Activated CD4-positive, alpha-beta memory T cell treated with anti-CD3 and anti-CD28 coated beads, Interleukin-2, amount 10 ng/mL, durations not matched to agents 7 days and 5 days (primary cell): ENCODE data around the gene ZNF142. TPM values are rescaled to one million over a fixed set of nuclear protein-coding genes. Genes with fewer than 3 reads are reported as not detected.

Experiments
- CTCF ChIA-PET: fragments of 350-600 bp; sonication (Branson Sonifier 250); formaldehyde crosslinking; loops from one replicate; lab custom pipeline; 2021; ENCODE audit warnings: antibody characterized with exemption, inconsistent platforms; lab: Charles Lee
- POLR2A ChIA-PET: fragments of 350-600 bp; sonication (Branson Sonifier 250); formaldehyde crosslinking; loops from one replicate; lab custom pipeline; 2021; ENCODE audit warnings: antibody characterized with exemption; lab: Charles Lee
- DNase-seq: peaks from one replicate; pipeline ENCODE4 v3.0.0-alpha.2; 2020
- H3K27ac Mint-ChIP-seq: one replicate; pipeline ENCODE4 v1.8.0; 2021; ENCODE audit warnings: mild to moderate bottlenecking, mixed read lengths
- H3K27me3 Mint-ChIP-seq: one replicate; pipeline ENCODE4 v1.8.0; 2021; ENCODE audit warnings: mixed read lengths
- H3K36me3 Mint-ChIP-seq: one replicate; pipeline ENCODE4 v1.8.0; 2021; ENCODE audit warnings: low read depth, mixed read lengths
- H3K4me1 Mint-ChIP-seq: one replicate; pipeline ENCODE4 v1.8.0; 2021; ENCODE audit warnings: mixed read lengths
- H3K4me3 Mint-ChIP-seq: one replicate; pipeline ENCODE4 v1.8.0; 2021; ENCODE audit warnings: mild to moderate bottlenecking, mixed read lengths
- H3K9me3 Mint-ChIP-seq: one replicate; pipeline ENCODE4 v1.8.0; 2021; ENCODE audit warnings: mixed read lengths
- total RNA-seq, 2 experiments: library from RNA; stranded (reverse); gene quantifications; one replicate each; pipeline ENCODE4 v1.2.3, GENCODE V29; 2021

Gene ZNF142
- total RNA-seq, 2 experiments from 2014 or later, result 41.4 to 41.8 TPM

GRCh38 chr2:218643751-218644310 is 15.6 kb downstream of the ZNF142 start:
- Mint-ChIP-seq H3K27me3 (no peaks in the 10 kb centered on the region), H3K4me3 (no peak overlapping the region), H3K36me3 (peaks cover 65% of the 10 kb centered on the region), H3K4me1 (peaks cover 1% of the 10 kb centered on the region), H3K9me3 (no peaks in the 10 kb centered on the region), H3K27ac (no peak overlapping the region)
- POLR2A ChIA-PET, result interaction anchor here (0.9 kb wide), 1 partner anchor 15 kb away, joined by 4 read pairs; no protein-coding TSS in a partner anchor
- no peak for DNase-seq
- CTCF ChIA-PET, result no interaction called here

GRCh38 chr2:218642786-218643185 is 16.6 kb downstream of the ZNF142 start:
- peaks cover 63% of the 10 kb centered on the region for H3K36me3 Mint-ChIP-seq
- no peaks in the 10 kb centered on the region for H3K9me3 Mint-ChIP-seq
- H3K4me1 Mint-ChIP-seq, result no peaks in the 10 kb centered on the region
- ChIA-PET POLR2A (no interaction called here), CTCF (no interaction called here)
- H3K27ac Mint-ChIP-seq, result no peak overlapping the region
- H3K4me3 Mint-ChIP-seq, result no peak overlapping the region
- H3K27me3 Mint-ChIP-seq, result no peaks in the 10 kb centered on the region
- no peak for DNase-seq

DNA sequence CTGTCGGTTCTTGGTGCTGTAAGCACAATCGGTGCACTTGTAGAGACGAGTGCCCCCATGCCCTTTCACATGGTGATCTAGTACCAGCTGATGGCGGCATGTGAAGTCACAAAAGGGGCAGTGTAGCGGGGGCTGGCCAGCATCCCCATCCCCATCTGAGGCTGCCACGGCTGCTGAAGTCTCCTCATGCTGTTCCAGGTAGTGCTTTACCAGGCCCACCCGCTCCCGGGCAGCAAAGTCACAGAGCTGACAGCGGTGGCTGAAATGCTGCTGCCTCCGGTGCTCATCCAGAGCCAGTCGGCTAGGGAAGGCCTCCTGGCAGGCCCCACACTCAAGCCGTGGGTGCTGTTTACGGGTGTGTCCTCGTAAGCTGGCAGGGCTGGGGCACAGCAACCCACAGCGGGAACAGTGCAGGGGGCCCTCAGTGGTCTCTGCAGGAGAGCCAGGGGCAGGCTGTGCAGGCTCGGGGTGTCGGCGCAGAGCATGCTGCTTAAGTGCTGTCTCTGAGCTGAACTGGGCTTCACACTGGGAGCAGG is 17.2 kb downstream of the ZNF142 start:
- DNase-seq, result no peak
- Mint-ChIP-seq H3K4me1 (no peaks in the 10 kb centered on the region), H3K27ac (no peak overlapping the region), H3K36me3 (peaks cover 62% of the 10 kb centered on the region), H3K27me3 (no peaks in the 10 kb centered on the region), H3K9me3 (no peaks in the 10 kb centered on the region), H3K4me3 (no peak overlapping the region)
- ChIA-PET CTCF (no interaction called here), POLR2A (no interaction called here)

GRCh38 chr2:218638372-218638771 is 21.1 kb downstream of the ZNF142 start:
- no peaks in the 10 kb centered on the region for H3K4me1 Mint-ChIP-seq
- no peak for DNase-seq
- no peak overlapping the region for H3K27ac Mint-ChIP-seq
- H3K4me3 Mint-ChIP-seq, result no peak overlapping the region
- H3K36me3 Mint-ChIP-seq, result peaks cover 58% of the 10 kb centered on the region
- H3K9me3 Mint-ChIP-seq, result no peaks in the 10 kb centered on the region
- ChIA-PET CTCF (no interaction called here), POLR2A (no interaction called here)
- H3K27me3 Mint-ChIP-seq, result no peaks in the 10 kb centered on the region

GRCh38 chr2:218635719-218636118 is 23.7 kb downstream of the ZNF142 start:
- no peaks in the 10 kb centered on the region for H3K27me3 Mint-ChIP-seq
- no peaks in the 10 kb centered on the region for H3K4me1 Mint-ChIP-seq
- H3K9me3 Mint-ChIP-seq, result no peaks in the 10 kb centered on the region
- CTCF ChIA-PET, result no interaction called here
- no peak overlapping the region for H3K27ac Mint-ChIP-seq
- no peak for DNase-seq
- H3K4me3 Mint-ChIP-seq, result no peak overlapping the region
- peaks cover 50% of the 10 kb centered on the region for H3K36me3 Mint-ChIP-seq
- POLR2A ChIA-PET, result no interaction called here

GRCh38 chr2:218631837-218632236 is 27.6 kb downstream of the ZNF142 start:
- DNase-seq, result no peak
- Mint-ChIP-seq H3K4me1 (peaks cover 10% of the 10 kb centered on the region), H3K36me3 (peaks cover 22% of the 10 kb centered on the region), H3K9me3 (no peaks in the 10 kb centered on the region), H3K27ac (no peak overlapping the region), H3K27me3 (no peaks in the 10 kb centered on the region), H3K4me3 (no peak overlapping the region)
- ChIA-PET CTCF (interaction anchor here (0.7 kb wide), 1 partner anchor 719 kb away, joined by 3 read pairs; no protein-coding TSS in a partner anchor), POLR2A (interaction anchor here (0.9 kb wide), 1 partner anchor 27 kb away, joined by 3 read pairs; the partner anchor contains the start of genes BCS1L and ZNF142)

DNA sequence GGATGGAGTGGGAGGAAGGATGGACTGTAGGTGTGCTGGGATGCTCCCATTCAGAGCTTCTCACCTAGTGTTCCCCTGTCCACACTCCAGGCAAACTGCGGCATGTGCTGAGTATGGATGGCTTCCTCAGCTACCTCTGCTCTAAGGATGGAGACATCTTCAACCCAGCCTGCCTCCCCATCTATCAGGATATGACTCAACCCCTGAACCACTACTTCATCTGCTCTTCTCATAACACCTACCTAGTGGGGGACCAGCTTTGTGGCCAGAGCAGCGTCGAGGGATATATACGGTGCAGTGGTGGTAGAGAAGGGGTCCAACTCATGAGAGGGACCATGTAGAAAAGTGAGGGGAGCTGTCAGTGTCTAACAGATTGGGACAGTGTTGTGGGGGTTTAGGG is 31.5 kb downstream of the ZNF142 start:
- no peak overlapping the region for H3K4me3 Mint-ChIP-seq
- H3K4me1 Mint-ChIP-seq, result peaks cover 10% of the 10 kb centered on the region
- H3K36me3 Mint-ChIP-seq, result peaks cover 4% of the 10 kb centered on the region
- H3K27me3 Mint-ChIP-seq, result no peaks in the 10 kb centered on the region
- DNase-seq, result no peak
- H3K9me3 Mint-ChIP-seq, result no peaks in the 10 kb centered on the region
- CTCF ChIA-PET, result interaction anchor here (0.7 to 1.6 kb wide), 3 partner anchors 20 to 162 kb away, joined by 3 to 4 read pairs (median 3); no protein-coding TSS in a partner anchor
- POLR2A ChIA-PET, result interaction anchor here (0.7 to 1.3 kb wide), 4 partner anchors 12 to 81 kb away, joined by 3 to 4 read pairs (median 3); partner anchors contain the start of genes BCS1L and ZNF142
- H3K27ac Mint-ChIP-seq, result no peak overlapping the region

DNA sequence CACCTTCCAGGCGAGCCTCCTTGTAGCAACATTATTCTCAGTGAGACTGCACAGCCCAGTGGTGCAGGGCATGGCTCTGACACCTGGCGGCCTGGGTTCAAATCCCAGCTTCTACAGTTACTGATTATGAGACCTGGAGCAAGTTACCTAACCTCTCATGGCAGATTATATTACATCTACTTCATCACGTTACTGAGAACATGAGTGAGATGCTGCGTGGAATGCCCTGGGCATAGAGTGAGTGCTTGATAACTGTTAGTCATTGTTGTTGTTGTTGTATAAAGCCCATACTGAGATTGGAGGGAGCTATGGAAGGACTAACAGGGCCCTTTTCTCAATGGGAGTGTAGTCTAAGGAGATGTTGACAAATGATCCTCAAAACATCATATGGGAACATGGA is 33.1 kb downstream of the ZNF142 start:
- CTCF ChIA-PET, result no interaction called here
- no peaks in the 10 kb centered on the region for H3K9me3 Mint-ChIP-seq
- no peak overlapping the region for H3K27ac Mint-ChIP-seq
- no peaks in the 10 kb centered on the region for H3K27me3 Mint-ChIP-seq
- H3K4me3 Mint-ChIP-seq, result no peak overlapping the region
- POLR2A ChIA-PET, result interaction anchor here (0.7 kb wide), 1 partner anchor 22 kb away, joined by 3 read pairs; no protein-coding TSS in a partner anchor
- no peak for DNase-seq
- peaks cover 10% of the 10 kb centered on the region for H3K4me1 Mint-ChIP-seq
- H3K36me3 Mint-ChIP-seq, result no peaks in the 10 kb centered on the region

DNA sequence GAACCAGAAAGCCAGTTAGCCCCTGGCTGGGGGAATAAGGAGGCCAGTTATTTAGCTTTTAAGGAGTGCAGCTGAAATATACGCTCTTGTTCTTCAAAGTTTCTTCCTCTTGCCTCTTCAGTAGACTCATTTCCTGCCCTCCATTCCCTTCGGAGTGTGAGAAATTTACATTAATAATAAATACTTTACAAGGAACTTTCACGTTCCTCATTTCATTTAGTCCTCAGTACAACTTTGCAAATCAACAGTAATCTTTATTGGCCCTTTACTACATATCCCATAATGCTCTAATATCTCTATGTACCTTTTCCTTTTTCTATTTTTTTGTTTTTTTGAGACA is 36.1 kb downstream of the ZNF142 start:
- Mint-ChIP-seq H3K4me1 (peaks cover 5% of the 10 kb centered on the region), H3K36me3 (no peaks in the 10 kb centered on the region), H3K27ac (no peak overlapping the region), H3K4me3 (no peak overlapping the region), H3K27me3 (no peaks in the 10 kb centered on the region), H3K9me3 (no peaks in the 10 kb centered on the region)
- ChIA-PET POLR2A (no interaction called here), CTCF (interaction anchor here (1.0 kb wide), 1 partner anchor 25 kb away, joined by 3 read pairs; no protein-coding TSS in a partner anchor)
- DNase-seq, result no peak

DNA sequence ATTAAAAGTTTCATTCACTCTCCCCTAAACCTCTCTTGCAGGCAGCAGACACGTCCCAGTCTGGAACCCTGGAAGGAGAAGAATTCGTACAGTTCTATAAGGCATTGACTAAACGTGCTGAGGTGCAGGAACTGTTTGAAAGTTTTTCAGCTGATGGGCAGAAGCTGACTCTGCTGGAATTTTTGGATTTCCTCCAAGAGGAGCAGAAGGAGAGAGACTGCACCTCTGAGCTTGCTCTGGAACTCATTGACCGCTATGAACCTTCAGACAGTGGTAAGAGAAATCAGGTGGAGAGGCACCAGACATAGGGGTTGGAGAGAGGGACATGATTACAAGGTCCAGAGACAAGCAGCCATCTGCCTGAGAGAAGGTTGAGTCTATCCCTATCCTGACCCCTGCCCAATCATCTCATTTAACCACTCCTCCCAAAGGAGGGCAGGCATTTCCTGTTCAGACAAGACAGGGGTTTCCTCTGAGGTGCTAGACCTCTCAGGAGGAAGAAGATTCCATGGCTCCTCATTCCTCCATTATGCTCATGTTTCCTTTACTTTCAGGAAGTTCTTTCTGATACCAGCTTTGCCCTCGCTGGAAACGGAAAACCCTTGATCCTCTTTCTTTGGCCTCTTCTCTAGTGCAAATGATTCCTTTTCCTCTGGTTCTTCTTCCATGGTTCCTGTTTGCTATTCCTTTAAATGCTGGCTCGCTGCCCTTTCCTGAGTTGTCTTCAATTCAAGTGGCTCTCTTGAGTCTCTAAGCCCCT is 36.6 kb downstream of the ZNF142 start:
- H3K4me1 Mint-ChIP-seq, result peaks cover 2% of the 10 kb centered on the region
- CTCF ChIA-PET, result no interaction called here
- H3K27ac Mint-ChIP-seq, result no peak overlapping the region
- H3K4me3 Mint-ChIP-seq, result no peak overlapping the region
- H3K36me3 Mint-ChIP-seq, result no peaks in the 10 kb centered on the region
- DNase-seq, result no peak
- no peaks in the 10 kb centered on the region for H3K27me3 Mint-ChIP-seq
- no peaks in the 10 kb centered on the region for H3K9me3 Mint-ChIP-seq
- POLR2A ChIA-PET, result no interaction called here

DNA sequence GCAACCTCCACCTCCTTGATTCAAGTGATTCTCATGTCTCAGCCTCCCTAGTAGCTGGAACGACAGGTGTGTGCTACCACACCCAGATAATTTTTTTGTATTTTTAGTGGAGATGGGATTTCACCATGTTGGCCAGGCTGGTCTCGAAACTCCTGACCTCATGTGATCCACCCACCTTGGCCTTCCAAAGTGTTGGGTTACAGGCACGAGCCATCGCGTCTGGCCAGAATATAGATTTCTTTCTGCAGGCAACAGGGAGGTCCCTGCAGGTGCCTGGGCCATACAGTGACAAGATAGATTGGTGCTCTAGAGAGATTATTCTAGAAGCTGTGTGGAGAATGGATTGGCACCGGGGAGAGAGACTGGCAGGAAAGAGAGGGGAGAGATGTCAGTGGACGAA is 38.4 kb downstream of the ZNF142 start:
- no peaks in the 10 kb centered on the region for H3K27me3 Mint-ChIP-seq
- H3K4me1 Mint-ChIP-seq, result no peaks in the 10 kb centered on the region
- ChIA-PET CTCF (interaction anchor here (0.6 kb wide), 1 partner anchor 66 kb away, joined by 4 read pairs; no protein-coding TSS in a partner anchor), POLR2A (no interaction called here)
- no peak overlapping the region for H3K4me3 Mint-ChIP-seq
- DNase-seq, result no peak
- H3K27ac Mint-ChIP-seq, result no peak overlapping the region
- H3K36me3 Mint-ChIP-seq, result no peaks in the 10 kb centered on the region
- H3K9me3 Mint-ChIP-seq, result no peaks in the 10 kb centered on the region

- Mint-ChIP-seq H3K4me3 (no peak overlapping the region), H3K36me3 (no peaks in the 10 kb centered on the region), H3K27ac (no peak overlapping the region), H3K27me3 (no peaks in the 10 kb centered on the region), H3K9me3 (no peaks in the 10 kb centered on the region), H3K4me1 (no peaks in the 10 kb centered on the region)
- no peak for DNase-seq
- POLR2A ChIA-PET, result no interaction called here
- CTCF ChIA-PET, result no interaction called here
Measured at GRCh38 chr2:218618102-218618860, 41.1 kb downstream of the ZNF142 start.
